ENCODE measurements around the gene HDAC4. TPM values are rescaled to one million over a fixed set of nuclear protein-coding genes. Genes with fewer than 3 reads are reported as not detected.

HDAC4 gene
- total RNA-seq, 1 experiment from 2014 or later, result 21.8 TPM

DNA sequence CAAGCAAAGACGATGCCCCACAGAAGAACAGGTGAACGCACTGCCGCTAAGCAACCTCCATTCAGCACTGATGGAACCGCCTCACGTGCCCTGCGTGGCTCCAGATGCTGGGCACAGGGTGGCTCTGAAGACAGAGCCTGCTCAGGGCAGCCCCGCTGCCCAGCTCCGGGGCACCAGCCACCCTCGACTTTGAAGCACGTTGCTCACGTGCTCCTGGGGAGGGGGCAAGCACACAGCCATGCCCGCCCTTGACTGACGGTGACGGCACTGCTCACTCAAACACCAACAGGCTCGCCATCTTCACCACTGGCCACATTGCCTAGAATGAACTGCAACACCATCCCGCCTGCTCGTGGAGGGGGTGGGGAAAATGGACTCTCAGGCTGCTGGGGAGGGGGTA is 251.3 kb downstream of the HDAC4 start:
- DNase-seq (ENCODE audit: unreplicated experiment), result no peak
- Mint-ChIP-seq H3K4me1 (ENCODE audit: insufficient read depth, unreplicated experiment) (no peaks in the 10 kb centered on the region), H3K27ac (ENCODE audit: low read depth, unreplicated experiment) (no peak overlapping the region), H3K36me3 (ENCODE audit: insufficient read depth, unreplicated experiment) (peaks cover 21% of the 10 kb centered on the region), H3K4me3 (ENCODE audit: unreplicated experiment) (no peak overlapping the region), H3K27me3 (ENCODE audit: insufficient read depth, unreplicated experiment) (no peaks in the 10 kb centered on the region), H3K9me3 (ENCODE audit: unreplicated experiment) (no peaks in the 10 kb centered on the region)
- intact Hi-C loops (cut with micrococcal nuclease), result no loop called here
- POLR2A ChIA-PET, result no interaction called here
- BruUV-seq (replicated peaks), result no TSS peak
- no peak for TF ChIP-seq CTCF (IDR thresholded peaks at IDR 0.05; ENCODE audit: unreplicated experiment)
- CTCF ChIA-PET, result interaction anchor here (0.6 kb wide), 1 partner anchor 31 kb away, joined by 3 read pairs; no protein-coding TSS in a partner anchor

- intact Hi-C loops (cut with micrococcal nuclease), result no loop called here
- no TSS peak for BruUV-seq (replicated peaks)
- ChIA-PET POLR2A (no interaction called here), CTCF (no interaction called here)
- no peaks in the 10 kb centered on the region for H3K4me1 Mint-ChIP-seq (ENCODE audit: insufficient read depth, unreplicated experiment)
- no peak for TF ChIP-seq CTCF (IDR thresholded peaks at IDR 0.05; ENCODE audit: unreplicated experiment)
- no peak overlapping the region for H3K27ac Mint-ChIP-seq (ENCODE audit: low read depth, unreplicated experiment)
- H3K36me3 Mint-ChIP-seq (ENCODE audit: insufficient read depth, unreplicated experiment), result peaks cover 19% of the 10 kb centered on the region
- no peaks in the 10 kb centered on the region for H3K9me3 Mint-ChIP-seq (ENCODE audit: unreplicated experiment)
- DNase-seq (ENCODE audit: unreplicated experiment), result no peak
- H3K4me3 Mint-ChIP-seq (ENCODE audit: unreplicated experiment), result no peak overlapping the region
- no peaks in the 10 kb centered on the region for H3K27me3 Mint-ChIP-seq (ENCODE audit: insufficient read depth, unreplicated experiment)
Observed at GRCh38 chr2:239148495-239149200, 252.2 kb downstream of the HDAC4 start.

- no TSS peak for BruUV-seq (replicated peaks)
- no peak for TF ChIP-seq CTCF (IDR thresholded peaks at IDR 0.05; ENCODE audit: unreplicated experiment)
- intact Hi-C loops (cut with micrococcal nuclease), result no loop called here
- DNase-seq (ENCODE audit: unreplicated experiment), result no peak
- CTCF ChIA-PET, result no interaction called here
- Mint-ChIP-seq H3K9me3 (ENCODE audit: unreplicated experiment) (no peaks in the 10 kb centered on the region), H3K36me3 (ENCODE audit: insufficient read depth, unreplicated experiment) (peaks cover 27% of the 10 kb centered on the region), H3K27ac (ENCODE audit: low read depth, unreplicated experiment) (no peak overlapping the region), H3K4me3 (ENCODE audit: unreplicated experiment) (no peak overlapping the region), H3K27me3 (ENCODE audit: insufficient read depth, unreplicated experiment) (no peaks in the 10 kb centered on the region), H3K4me1 (ENCODE audit: insufficient read depth, unreplicated experiment) (no peaks in the 10 kb centered on the region)
- POLR2A ChIA-PET, result no interaction called here
Observed at GRCh38 chr2:239147376-239147775, 253.4 kb downstream of the HDAC4 start.

DNA sequence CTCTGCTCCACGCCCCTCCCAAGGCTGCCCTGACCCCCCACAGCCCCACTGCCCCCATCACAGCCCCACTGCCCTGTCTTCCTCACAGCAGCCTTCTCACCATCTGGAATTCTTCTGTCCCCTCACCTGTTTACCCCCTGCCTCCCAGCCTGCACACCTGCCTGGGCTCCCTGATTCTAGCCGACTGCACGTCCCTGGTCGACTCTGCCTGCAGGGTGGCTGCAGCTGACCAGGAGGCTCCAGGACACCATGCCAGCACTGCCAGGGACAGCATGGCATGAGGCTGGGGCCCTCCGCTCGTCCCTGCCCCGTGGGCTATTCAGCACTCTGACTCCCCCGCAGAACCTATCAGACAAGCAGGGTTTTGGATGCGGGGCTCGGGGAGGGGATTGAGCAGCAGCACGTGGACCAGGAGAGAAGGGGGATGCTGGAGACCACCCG is 254.1 kb downstream of the HDAC4 start:
- Mint-ChIP-seq H3K4me3 (ENCODE audit: unreplicated experiment) (no peak overlapping the region), H3K27me3 (ENCODE audit: insufficient read depth, unreplicated experiment) (no peaks in the 10 kb centered on the region), H3K27ac (ENCODE audit: low read depth, unreplicated experiment) (no peak overlapping the region), H3K4me1 (ENCODE audit: insufficient read depth, unreplicated experiment) (no peaks in the 10 kb centered on the region), H3K9me3 (ENCODE audit: unreplicated experiment) (no peaks in the 10 kb centered on the region), H3K36me3 (ENCODE audit: insufficient read depth, unreplicated experiment) (peaks cover 27% of the 10 kb centered on the region)
- CTCF ChIA-PET, result no interaction called here
- TF ChIP-seq CTCF (IDR thresholded peaks at IDR 0.05; ENCODE audit: unreplicated experiment), result no peak
- intact Hi-C loops (cut with micrococcal nuclease), result no loop called here
- no TSS peak for BruUV-seq (replicated peaks)
- no peak for DNase-seq (ENCODE audit: unreplicated experiment)
- POLR2A ChIA-PET, result no interaction called here
